HepG2 (cell line): Measurements from ENCODE around the gene TMEM258. TPM values are rescaled to one million over a fixed set of nuclear protein-coding genes. Genes with fewer than 3 reads are reported as not detected.

Experiments used
- AGO1 ChIP-seq: fragments of 200-400 bp; formaldehyde crosslinking; IDR thresholded peaks from 2 replicates; pipeline ENCODE4 v1.6.1; 2017; ENCODE audit warnings: mild to moderate bottlenecking, low read depth, low read length, moderate library complexity; ENCODE audit not compliant: poor library complexity, severe bottlenecking
- FUBP1 ChIP-seq: sonication (generic); formaldehyde crosslinking; IDR thresholded peaks from 2 replicates; pipeline ENCODE4 v1.5.1; 2020; ENCODE audit warnings: missing genetic modification reagents, mild to moderate bottlenecking, borderline replicate concordance
- GLI4 ChIP-seq: sonication (generic); formaldehyde crosslinking; IDR thresholded peaks from 2 replicates; pipeline ENCODE4 v1.5.1; 2020; ENCODE audit warnings: missing genetic modification reagents, mild to moderate bottlenecking, moderate library complexity, borderline replicate concordance
- NRL ChIP-seq: sonication (generic); formaldehyde crosslinking; IDR thresholded peaks from 2 replicates; pipeline ENCODE4 v1.5.0; 2020; ENCODE audit warnings: missing genetic modification reagents, mild to moderate bottlenecking, moderate library complexity, borderline replicate concordance
- SNAPC4 ChIP-seq: sonication (generic); formaldehyde crosslinking; IDR thresholded peaks from 2 replicates; pipeline ENCODE4 v1.4.0; 2020; ENCODE audit warnings: mild to moderate bottlenecking, missing genetic modification reagents
- TGIF2 ChIP-seq: IDR thresholded peaks from 2 replicates; pipeline ENCODE4 v1.6.1; 2016; ENCODE audit warnings: control low read depth, missing compliant biosample characterization
- TRIM24 ChIP-seq: sonication (generic); formaldehyde crosslinking; IDR thresholded peaks from 2 replicates; pipeline ENCODE4 v1.8.0; 2022; ENCODE audit warnings: mild to moderate bottlenecking, missing genetic modification reagents
- ZNF264 ChIP-seq: sonication (generic); formaldehyde crosslinking; IDR thresholded peaks from 2 replicates; pipeline ENCODE4 v1.4.0; 2020; ENCODE audit warnings: missing genetic modification reagents
- ZNF326 ChIP-seq: sonication (generic); formaldehyde crosslinking; IDR thresholded peaks from 2 replicates; pipeline ENCODE4 v1.4.0; 2020; ENCODE audit warnings: missing genetic modification reagents, borderline replicate concordance
- ZNF441 ChIP-seq: sonication (generic); formaldehyde crosslinking; IDR thresholded peaks from 2 replicates; pipeline ENCODE4 v1.7.0; 2021; ENCODE audit warnings: missing genetic modification reagents, borderline replicate concordance
- ZNF484 ChIP-seq: sonication (generic); formaldehyde crosslinking; IDR thresholded peaks from 2 replicates; pipeline ENCODE4 v1.5.1; 2020; ENCODE audit warnings: mild to moderate bottlenecking, low read depth, missing genetic modification reagents, borderline replicate concordance
- ZSCAN22 ChIP-seq: sonication (generic); formaldehyde crosslinking; IDR thresholded peaks from 2 replicates; pipeline ENCODE4 v1.4.0; 2020; ENCODE audit warnings: mild to moderate bottlenecking, missing genetic modification reagents
- polyA plus RNA-seq, 8 experiments: library from polyadenylated mRNA; depleted of rRNA in 3 of 8; stranded (reverse) in 7 of 8; unstranded in 1 of 8; fragments of >200 nt; fragmentation: Illumina TruSeq in 4 of 8; extraction: Trizol in 4 of 8; gene quantifications; 2 replicates each; pipeline versions ENCODE4 v1.2.1 to v1.2.3, GENCODE V29; 2011 to 2016; ENCODE audit warnings: low read depth in 4 of 8, missing spikeins in 1 of 8, mixed read lengths in 1 of 8; ENCODE audit not compliant: insufficient read depth in 1 of 8
- total RNA-seq, 5 experiments: library from RNA; depleted of rRNA; stranded (reverse); fragments of >200 nt; fragmentation: Illumina TruSeq; extraction: Trizol; gene quantifications; 2 replicates each; pipeline ENCODE4 v1.2.3, GENCODE V29; 2016; ENCODE audit warnings: low read depth in 1 of 5
- TF ChIP-seq, protein P1 (sequence below): IDR thresholded peaks from 2 replicates; pipeline ENCODE4 v1.6.1; 2016
- TF ChIP-seq, protein P2 (sequence below): sonication (generic); formaldehyde crosslinking; IDR thresholded peaks from 2 replicates; pipeline ENCODE4 v1.8.0; 2022; ENCODE audit warnings: mild to moderate bottlenecking, missing genetic modification reagents; ENCODE audit not compliant: insufficient replicate concordance
- TF ChIP-seq, protein P3 (sequence below): sonication (generic); formaldehyde crosslinking; IDR thresholded peaks from 2 replicates; pipeline ENCODE4 v1.4.0; 2020; ENCODE audit warnings: mild to moderate bottlenecking, missing genetic modification reagents
- TF ChIP-seq, protein P4 (sequence below): sonication (generic); formaldehyde crosslinking; IDR thresholded peaks from 2 replicates; pipeline ENCODE4 v1.5.0; 2020; ENCODE audit warnings: missing genetic modification reagents, mild to moderate bottlenecking, borderline replicate concordance

TMEM258 gene
- total and polyA plus RNA-seq, 2 of the 13 experiments (the other 11 are each of a cell fraction or from before 2014, with no cell fraction given) = 175 to 424 TPM

GRCh38 chr11:61814958-61815789, 22.8 kb upstream of the TMEM258 start (continued):
- TF ChIP-seq SNAPC4 (CRISPR knock-in tag) (peak; percentile 87), FUBP1 (CRISPR knock-in tag) (no peak), NRL (CRISPR knock-in tag) (peak; percentile 60), ZSCAN22 (no peak; the same call in 1 of the 2 replicates), ZNF484 (CRISPR knock-in tag) (no peak), ZNF441 (CRISPR knock-in tag) (no peak), ZNF264 (CRISPR knock-in tag) (no peak), TRIM24 (CRISPR knock-in tag) (no peak), TGIF2 (CRISPR knock-in tag) (no peak), AGO1 (peak; percentile 95), ZNF326 (CRISPR knock-in tag) (no peak; the same call in 1 of the 2 replicates), GLI4 (CRISPR knock-in tag) (no peak)
- TF ChIP-seq, protein P1, sequence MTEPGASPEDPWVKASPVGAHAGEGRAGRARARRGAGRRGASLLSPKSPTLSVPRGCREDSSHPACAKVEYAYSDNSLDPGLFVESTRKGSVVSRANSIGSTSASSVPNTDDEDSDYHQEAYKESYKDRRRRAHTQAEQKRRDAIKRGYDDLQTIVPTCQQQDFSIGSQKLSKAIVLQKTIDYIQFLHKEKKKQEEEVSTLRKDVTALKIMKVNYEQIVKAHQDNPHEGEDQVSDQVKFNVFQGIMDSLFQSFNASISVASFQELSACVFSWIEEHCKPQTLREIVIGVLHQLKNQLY (CRISPR knock-in tag) = no peak
- TF ChIP-seq, protein P2, sequence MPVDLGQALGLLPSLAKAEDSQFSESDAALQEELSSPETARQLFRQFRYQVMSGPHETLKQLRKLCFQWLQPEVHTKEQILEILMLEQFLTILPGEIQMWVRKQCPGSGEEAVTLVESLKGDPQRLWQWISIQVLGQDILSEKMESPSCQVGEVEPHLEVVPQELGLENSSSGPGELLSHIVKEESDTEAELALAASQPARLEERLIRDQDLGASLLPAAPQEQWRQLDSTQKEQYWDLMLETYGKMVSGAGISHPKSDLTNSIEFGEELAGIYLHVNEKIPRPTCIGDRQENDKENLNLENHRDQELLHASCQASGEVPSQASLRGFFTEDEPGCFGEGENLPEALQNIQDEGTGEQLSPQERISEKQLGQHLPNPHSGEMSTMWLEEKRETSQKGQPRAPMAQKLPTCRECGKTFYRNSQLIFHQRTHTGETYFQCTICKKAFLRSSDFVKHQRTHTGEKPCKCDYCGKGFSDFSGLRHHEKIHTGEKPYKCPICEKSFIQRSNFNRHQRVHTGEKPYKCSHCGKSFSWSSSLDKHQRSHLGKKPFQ (CRISPR knock-in tag) = peak; percentile 85
- TF ChIP-seq, protein P3, sequence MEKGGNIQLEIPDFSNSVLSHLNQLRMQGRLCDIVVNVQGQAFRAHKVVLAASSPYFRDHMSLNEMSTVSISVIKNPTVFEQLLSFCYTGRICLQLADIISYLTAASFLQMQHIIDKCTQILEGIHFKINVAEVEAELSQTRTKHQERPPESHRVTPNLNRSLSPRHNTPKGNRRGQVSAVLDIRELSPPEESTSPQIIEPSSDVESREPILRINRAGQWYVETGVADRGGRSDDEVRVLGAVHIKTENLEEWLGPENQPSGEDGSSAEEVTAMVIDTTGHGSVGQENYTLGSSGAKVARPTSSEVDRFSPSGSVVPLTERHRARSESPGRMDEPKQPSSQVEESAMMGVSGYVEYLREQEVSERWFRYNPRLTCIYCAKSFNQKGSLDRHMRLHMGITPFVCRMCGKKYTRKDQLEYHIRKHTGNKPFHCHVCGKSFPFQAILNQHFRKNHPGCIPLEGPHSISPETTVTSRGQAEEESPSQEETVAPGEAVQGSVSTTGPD (CRISPR knock-in tag) = no peak; the same call in 1 of the 2 replicates
- TF ChIP-seq, protein P4, sequence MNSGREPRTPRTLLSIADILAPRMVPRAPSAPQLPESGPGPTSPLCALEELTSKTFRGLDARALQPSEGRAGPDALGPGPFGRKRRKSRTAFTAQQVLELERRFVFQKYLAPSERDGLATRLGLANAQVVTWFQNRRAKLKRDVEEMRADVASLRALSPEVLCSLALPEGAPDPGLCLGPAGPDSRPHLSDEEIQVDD = no peak
